B cell (primary cell): ENCODE results near the gene PFKP.

Source experiments
- CTCF ChIP-seq: fragments of 200-600 bp; IDR thresholded peaks from one replicate; pipeline ENCODE4 v1.8.0; 2022; ENCODE audit warnings: antibody characterized with exemption, mild to moderate bottlenecking
- EZH2 ChIP-seq: IDR thresholded peaks from 2 replicates; pipeline ENCODE4 v1.6.1; 2012; ENCODE audit warnings: borderline replicate concordance, low read depth, mild to moderate bottlenecking, moderate library complexity, low read length; ENCODE audit not compliant: insufficient read depth, poor library complexity, severe bottlenecking

GRCh38 chr10:3095373-3096139, 28.2 kb downstream of the PFKP start:
- TF ChIP-seq CTCF, result no peak
- TF ChIP-seq EZH2, result no peak
